ENCODE data around the gene WDR5B. TPM values are rescaled to one million over a fixed set of nuclear protein-coding genes. Genes with fewer than 3 reads are reported as not detected.

WDR5B gene
- total and polyA plus RNA-seq, 2 of the 8 experiments (the other 6 are each of a cell fraction or from before 2014, with no cell fraction given): 1.9 to 3.5 TPM

GRCh38 chr3:122443090-122443489 lies 27.2 kb upstream of the WDR5B start:
- Histone ChIP-seq H4K20me1 (replicated peaks in 1 of 2; ENCODE audit: control insufficient read depth in 1 of 2, insufficient read depth in 2 of 2, low read length in 2 of 2) (no peaks in the 10 kb centered on the region), H4K8ac (ENCODE audit: extremely low read depth, insufficient read depth, low read length) (0 out of 2 replicates have a peak overlapping the region, but pooled peaks have one; percentile 28), H2AFZ (ENCODE audit: low read length) (no peak overlapping the region), H4K91ac (replicated peaks; ENCODE audit: insufficient read length, low read length) (peak overlapping the region; percentile 74), H3K4me1 (replicated peaks in 1 of 4; ENCODE audit: control insufficient read depth in 3 of 4, insufficient read depth in 4 of 4, low read length in 3 of 4) (peaks cover 2 to 8% (median 4%) of the 10 kb centered on the region in 4 experiments; a peak in 4 of 7 replicates), H3K79me1 (ENCODE audit: low read depth, low read length) (no peaks in the 10 kb centered on the region), H3K4me3 (ENCODE audit: extremely low read depth in 1 of 4, insufficient read depth in 2 of 4, low read depth in 3 of 4, low read length in 4 of 4) (peak overlapping the region in 1 of 4 experiments; percentile 37; a peak in 1 of 8 replicates), H3K18ac (ENCODE audit: extremely low read depth, low read length) (no peak overlapping the region; the same call in 1 of the 2 replicates), H2BK5ac (ENCODE audit: low read depth, low read length) (no peak overlapping the region), H3K23ac (ENCODE audit: insufficient read length) (no peak overlapping the region), H3K27ac (ENCODE audit: low read depth, low read length) (peak overlapping the region; percentile 73; the same call in 1 of the 2 replicates), H2BK12ac (ENCODE audit: low read depth, low read length) (no peak overlapping the region; the same call in 1 of the 2 replicates), H3K23me2 (ENCODE audit: low read depth, low read length) (no peaks in the 10 kb centered on the region), H2BK120ac (replicated peaks; ENCODE audit: low read depth, low read length) (no peak overlapping the region), H3K56ac (replicated peaks; ENCODE audit: insufficient read length, low read depth, low read length) (no peak overlapping the region), H4K5ac (ENCODE audit: insufficient read length, low read depth, low read length) (peak overlapping the region; percentile 44), H3K36me3 (ENCODE audit: control insufficient read depth in 2 of 4, insufficient read depth in 4 of 4, low read length in 3 of 4) (peaks cover 0 to 28% (median 12%) of the 10 kb centered on the region in 4 experiments; a peak in 4 of 8 replicates), H3K9ac (replicated peaks in 1 of 4; ENCODE audit: extremely low read depth in 1 of 4, low read depth in 3 of 4, low read length in 3 of 4) (peak overlapping the region in 1 of 4 experiments; percentile 46; a peak in 1 of 7 replicates), H2BK15ac (ENCODE audit: low read length) (no peak overlapping the region), H3K27me3 (replicated peaks in 1 of 4; ENCODE audit: control insufficient read depth in 3 of 4, extremely low read depth in 1 of 4, insufficient read depth in 3 of 4, low read length in 3 of 4) (no peaks in the 10 kb centered on the region), H3K4me2 (ENCODE audit: insufficient read depth in 1 of 2, low read depth in 2 of 2, low read length in 2 of 2) (peak overlapping the region; percentile 1 to 65; a peak in 3 of 4 replicates), H2AK5ac (ENCODE audit: low read depth, low read length) (no peak overlapping the region), H3K4ac (replicated peaks; ENCODE audit: insufficient read length, low read depth, low read length) (no peak overlapping the region), H3K9me3 (ENCODE audit: insufficient read depth in 2 of 2, low read depth in 1 of 2, low read length in 1 of 2) (0 out of 4 replicates have a peak, but pooled peaks cover 0 to 4% of the 10 kb centered on the region in 2 experiments), H2BK20ac (ENCODE audit: low read length) (no peak overlapping the region), H3K79me2 (ENCODE audit: control insufficient read depth in 1 of 2, insufficient read depth in 2 of 2, low read length in 2 of 2) (no peaks in the 10 kb centered on the region), H3K14ac (ENCODE audit: insufficient read length) (no peak overlapping the region)
- POLR2A ChIA-PET (ENCODE audit: partially characterized antibody): interaction anchor here (1.3 to 1.6 kb wide), 4 partner anchors 9 to 71 kb away, joined by 3 to 6 read pairs (median 5); partner anchors contain the start of genes KPNA1, MIX23 and WDR5B
- CTCF ChIA-PET (ENCODE audit: partially characterized antibody): interaction anchor here (1.3 to 1.7 kb wide), 2 partner anchors 10 to 50 kb away, joined by 4 to 5 read pairs; no protein-coding TSS in a partner anchor
- DNase-seq (ENCODE audit: low read depth in 1 of 2, low spot score in 2 of 2): peak; percentile 81 to 84
- WGBS, 2 experiments (ENCODE audit: extremely low coverage in 1 of 2, insufficient coverage in 1 of 2, insufficient read length in 1 of 2, insufficient replicate concordance in 2 of 2, low coverage in 1 of 2, low lambda C conversion rate in 2 of 2, missing lambda C conversion rate in 1 of 2): 35% methylated on average over 10 of the region's 10 CpGs; no CpG with 5 or more reads in 1 of the 2 experiments
- no peak for FAIRE-seq
- TF ChIP-seq SRF (IDR thresholded peaks at IDR 0.05; ENCODE audit: low read depth, low read length) (peak; percentile 45), KDM5A (IDR thresholded peaks at IDR 0.05; ENCODE audit: low read length) (no peak), RBBP5 (IDR thresholded peaks at IDR 0.05; ENCODE audit: borderline replicate concordance, low read depth, low read length) (0 out of 2 replicates have a peak, but pooled peaks have one; percentile 41), MAX (IDR thresholded peaks at IDR 0.05) (peak; percentile 48; the same call in 1 of the 2 replicates), POU5F1 (IDR thresholded peaks at IDR 0.05; ENCODE audit: low read depth, low read length) (no peak), CHD2 (IDR thresholded peaks at IDR 0.05; ENCODE audit: low read length) (peak; percentile 50; the same call in 1 of the 2 replicates), SP4 (IDR thresholded peaks at IDR 0.05; ENCODE audit: low read length) (no peak), SP1 (IDR thresholded peaks at IDR 0.05; ENCODE audit: low read depth, low read length) (peak; percentile 78), BCL11A (IDR thresholded peaks at IDR 0.05; ENCODE audit: low read depth in 2 of 2, low read length in 2 of 2) (no peak), YY1 (IDR thresholded peaks at IDR 0.05; ENCODE audit: low read depth, low read length) (peak; percentile 85), TCF12 (IDR thresholded peaks at IDR 0.05; ENCODE audit: low read depth, low read length) (0 out of 2 replicates have a peak, but pooled peaks have one; percentile 62), HDAC6 (IDR thresholded peaks at IDR 0.05; ENCODE audit: low read depth, low read length) (no peak), RAD21 (IDR thresholded peaks at IDR 0.05 in 1 of 2, conservative IDR thresholded peaks at IDR 0.05 in 1 of 2; ENCODE audit: low read depth in 2 of 2, low read length in 2 of 2) (peak; percentile 2 to 13; a peak in 1 of 4 replicates)
